GM21576 (cell line): Measurements from ENCODE around the gene SLC17A6.
A peak's percentile ranks its signal among the peaks of the same experiment; 100 is the strongest.

Experiments used
- ATAC-seq: cut with Tn5 transposase; IDR thresholded peaks from one replicate; pipeline ENCODE4 v1.9.1; 2021; ENCODE audit warnings: mild to moderate bottlenecking, moderate library complexity; ENCODE audit not compliant: unreplicated experiment

SLC17A6 gene

DNA sequence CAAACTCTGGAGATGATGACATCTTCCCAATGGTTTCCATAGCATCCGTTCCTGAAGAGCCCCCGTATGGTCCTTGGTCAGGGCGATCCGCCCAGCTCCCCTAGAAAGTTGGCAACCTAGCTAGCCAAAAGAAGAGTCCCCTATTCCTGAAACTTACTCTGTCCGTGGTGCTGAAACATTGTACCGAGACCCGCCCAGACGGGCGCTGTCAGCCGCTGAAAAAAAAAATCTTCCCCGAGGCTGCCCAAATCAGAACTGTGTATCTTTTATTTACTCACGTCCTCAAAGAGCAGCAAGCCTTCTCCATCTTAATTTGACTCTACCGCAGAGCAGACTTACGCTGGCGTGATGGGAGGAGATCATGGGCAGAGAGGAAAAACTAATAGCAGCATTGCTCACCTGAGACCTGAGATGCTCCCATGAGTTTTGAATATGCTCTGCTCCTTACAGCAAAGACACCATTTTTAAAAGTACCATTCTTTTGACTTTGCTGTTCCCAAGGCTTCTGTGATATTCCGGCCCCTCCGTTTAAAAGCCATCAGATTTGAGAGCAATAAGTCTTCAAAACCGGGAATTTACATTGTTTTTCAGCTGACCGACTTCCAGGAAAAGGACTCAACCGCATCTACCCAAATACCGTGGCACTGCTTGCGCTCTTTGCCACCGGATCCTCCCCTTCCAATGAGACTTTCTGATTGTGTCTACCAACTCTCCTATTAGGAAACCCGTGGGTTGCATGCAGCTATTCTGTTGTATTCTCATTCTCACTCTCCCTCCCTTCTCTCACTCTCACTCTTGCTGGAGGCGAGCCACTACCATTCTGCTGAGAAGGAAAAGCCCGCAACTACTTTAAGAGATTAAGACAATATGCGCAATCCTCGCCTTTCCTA, at the start of gene SLC17A6:
Gene SLC17A6 (plus strand): TSS at position 786 of the 890 bp plus-strand sequence. CDS start 153 bp downstream, outside the sequence.
- ATAC-seq = no peak

DNA sequence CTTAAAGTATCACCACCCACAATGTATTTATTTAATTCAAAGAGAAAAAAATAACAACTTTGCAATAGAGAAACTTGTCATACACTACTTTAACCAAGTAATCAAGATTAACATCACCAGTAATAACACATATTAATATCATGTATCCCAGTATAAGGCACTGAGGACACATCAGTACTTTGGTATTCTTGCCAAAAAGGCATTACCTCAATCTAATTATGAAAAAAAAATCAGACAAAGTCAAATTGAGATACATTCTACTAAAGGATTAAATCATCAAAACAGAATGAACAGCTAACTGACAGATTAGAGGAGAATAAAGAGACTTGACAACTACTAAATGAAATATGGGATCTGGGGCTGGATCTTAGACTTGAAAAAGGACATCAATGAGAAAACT, 35.8 kb upstream of the SLC17A6 start:
- no peak for ATAC-seq

DNA sequence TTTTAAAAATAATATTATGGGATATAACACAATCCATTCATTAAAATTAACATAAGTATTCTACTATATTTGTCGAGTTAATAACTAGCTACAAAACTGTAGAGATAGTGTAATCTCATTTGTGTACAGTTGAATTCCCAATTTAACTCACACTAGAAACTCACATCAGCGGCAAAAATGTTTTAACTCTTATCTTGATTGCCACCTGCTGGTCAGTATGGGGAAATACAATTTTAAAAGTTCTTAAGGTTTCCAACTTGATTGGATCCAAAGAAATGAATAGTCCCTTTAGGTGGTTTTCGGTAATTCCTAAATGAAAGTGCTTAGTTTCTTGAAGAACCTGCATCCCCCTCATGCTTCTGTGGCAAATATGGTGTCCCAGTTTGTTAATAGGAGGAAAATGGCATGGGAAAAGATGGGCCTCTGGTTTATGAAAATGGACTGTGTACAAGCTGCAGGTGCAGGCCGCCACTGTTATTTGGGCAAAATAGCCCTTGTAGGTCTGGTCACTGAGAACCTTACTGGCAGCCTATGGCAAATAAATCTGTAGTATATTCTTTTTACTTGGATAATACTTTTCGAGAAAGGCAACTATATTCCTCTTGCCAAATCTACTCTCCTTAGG, 33.7 kb upstream of the SLC17A6 start:
- peak; percentile 67 for ATAC-seq

DNA sequence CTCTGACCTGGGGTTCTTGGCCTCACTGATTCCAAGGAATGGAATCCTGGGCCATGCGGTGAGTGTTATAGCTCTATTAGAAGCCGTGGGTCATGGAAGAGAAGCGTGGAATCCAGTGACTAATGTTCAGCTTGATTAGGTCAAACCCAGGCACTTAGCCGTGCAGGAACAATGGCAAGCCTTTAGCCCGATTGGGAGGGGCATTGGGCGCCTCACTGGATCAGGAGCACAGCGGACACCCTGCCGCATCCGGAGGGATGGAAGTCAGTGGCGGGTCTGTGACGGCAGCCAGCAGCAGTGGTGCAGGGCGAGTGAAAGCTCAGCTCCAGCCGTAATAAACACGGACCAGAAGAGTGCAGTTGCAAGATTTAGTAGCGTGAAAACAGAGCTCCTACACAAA, 20.5 kb upstream of the SLC17A6 start:
- ATAC-seq = no peak

DNA sequence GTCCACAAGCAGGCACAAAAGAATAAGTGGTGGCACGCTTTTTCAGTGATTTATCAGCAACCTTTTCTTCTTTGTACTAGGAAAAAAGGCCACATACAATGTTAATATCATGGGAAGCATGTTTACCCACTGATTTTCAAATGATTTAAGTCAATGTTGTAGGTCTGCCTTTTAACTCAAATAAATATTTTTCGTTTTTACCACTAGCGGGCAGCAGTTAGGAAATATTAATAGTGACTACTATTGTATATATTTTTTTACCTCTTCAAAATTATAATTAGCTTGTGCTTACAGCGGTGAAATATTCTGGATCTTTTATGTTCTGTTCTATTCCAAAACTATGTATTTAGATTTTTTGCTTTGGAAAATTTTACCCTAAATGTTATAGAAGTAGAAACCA, 6.4 kb upstream of the SLC17A6 start:
- no peak for ATAC-seq

DNA sequence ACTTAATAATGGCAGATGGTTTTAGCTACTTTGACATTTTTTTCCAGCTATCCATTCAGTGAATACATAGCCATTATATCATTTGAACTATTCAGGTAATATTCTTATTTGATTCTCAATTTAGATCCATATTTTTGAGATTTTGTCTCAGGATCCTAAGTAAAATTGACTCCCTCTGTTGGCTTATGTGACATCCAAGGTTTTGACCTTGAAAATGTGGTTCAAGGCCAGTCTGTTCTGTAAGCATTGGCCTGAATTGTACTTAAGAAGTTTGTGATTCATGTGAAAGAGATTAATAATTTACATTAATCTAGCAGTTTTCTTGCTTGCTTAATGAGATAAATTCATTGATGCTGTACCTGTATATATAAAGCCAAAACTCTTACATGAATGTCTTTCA, 1.6 kb upstream of the SLC17A6 start:
- no peak for ATAC-seq

DNA sequence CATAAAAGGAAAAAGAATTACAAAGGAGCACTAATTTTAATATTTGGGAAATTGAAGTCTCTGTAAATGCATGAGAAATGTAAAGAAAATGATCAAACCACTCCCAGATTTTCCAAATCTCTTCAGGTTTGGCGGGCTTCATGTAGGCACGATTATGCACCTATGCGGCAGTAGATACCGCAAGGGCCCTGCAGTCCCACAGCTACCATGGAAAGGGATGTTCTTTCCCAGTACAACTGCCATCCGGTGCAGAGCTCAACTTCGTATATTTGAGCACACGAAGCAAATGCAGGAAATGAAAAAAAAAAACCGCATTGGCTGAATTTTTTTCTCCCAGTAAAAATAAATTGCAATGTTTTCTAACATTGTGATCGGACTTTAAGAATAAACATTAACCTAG, 1.4 kb downstream of the SLC17A6 start:
- ATAC-seq = no peak

DNA sequence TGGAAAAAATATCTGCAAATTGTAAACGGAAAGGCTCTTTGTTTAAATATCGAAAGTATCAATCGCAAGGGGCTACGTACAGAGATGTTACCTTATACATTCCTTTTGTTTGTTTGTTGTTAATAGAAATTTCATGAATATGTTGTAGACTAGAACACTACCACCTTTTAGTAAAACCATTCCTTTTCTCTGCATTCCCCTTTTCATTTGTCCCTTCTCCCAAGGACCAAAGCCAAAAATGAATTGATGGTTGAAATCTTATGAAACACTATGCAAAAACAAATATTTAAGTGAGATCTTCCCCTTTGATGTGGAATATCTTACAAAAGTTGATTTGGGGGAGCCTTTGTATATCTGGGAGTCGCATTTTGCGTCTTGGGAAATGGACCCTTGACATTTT, 2.1 kb downstream of the SLC17A6 start:
- ATAC-seq = no peak

DNA sequence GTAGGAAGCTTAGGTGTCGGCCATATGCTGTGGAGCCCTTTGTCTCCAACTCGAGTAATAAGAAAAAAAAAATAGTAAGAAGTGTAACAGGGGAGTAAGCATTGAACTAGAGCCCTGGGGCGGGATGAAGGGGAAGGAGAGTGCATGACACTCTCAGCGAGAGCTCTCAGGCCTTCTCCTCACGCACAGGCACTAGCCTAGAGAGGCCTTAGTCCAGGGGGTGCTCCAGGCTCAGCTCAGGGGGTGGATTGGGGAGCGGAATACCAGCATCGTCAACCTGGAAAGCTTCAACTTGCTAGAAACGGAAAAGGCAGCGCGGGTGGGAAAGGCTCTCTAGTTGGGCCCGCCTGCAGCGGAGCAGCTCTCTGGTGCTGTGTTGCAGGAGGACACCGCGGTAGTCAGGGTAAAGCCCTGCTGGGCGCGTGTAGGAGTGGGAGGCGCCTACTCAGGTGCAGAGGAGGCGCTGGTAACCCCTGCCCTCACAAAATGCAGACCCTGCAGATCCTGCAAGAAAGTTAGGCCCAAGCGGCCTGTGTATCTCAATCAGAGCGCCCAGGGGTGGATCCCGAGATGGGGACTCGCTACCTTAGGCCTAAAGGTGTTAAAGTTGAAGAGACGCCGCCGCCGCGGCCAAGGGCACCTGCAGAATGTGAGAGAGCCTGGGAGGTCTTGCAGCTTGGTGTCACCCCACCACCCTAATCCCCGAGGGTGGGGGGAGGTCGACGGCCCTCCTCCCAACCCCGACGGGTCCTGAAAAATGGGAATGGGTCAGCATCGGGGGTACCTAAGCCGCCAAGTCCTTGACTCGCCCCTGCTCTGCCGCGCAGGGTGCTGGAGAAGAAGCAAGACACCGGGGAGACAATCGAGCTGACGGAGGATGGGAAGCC, 2.8 kb downstream of the SLC17A6 start:
- no peak for ATAC-seq

DNA sequence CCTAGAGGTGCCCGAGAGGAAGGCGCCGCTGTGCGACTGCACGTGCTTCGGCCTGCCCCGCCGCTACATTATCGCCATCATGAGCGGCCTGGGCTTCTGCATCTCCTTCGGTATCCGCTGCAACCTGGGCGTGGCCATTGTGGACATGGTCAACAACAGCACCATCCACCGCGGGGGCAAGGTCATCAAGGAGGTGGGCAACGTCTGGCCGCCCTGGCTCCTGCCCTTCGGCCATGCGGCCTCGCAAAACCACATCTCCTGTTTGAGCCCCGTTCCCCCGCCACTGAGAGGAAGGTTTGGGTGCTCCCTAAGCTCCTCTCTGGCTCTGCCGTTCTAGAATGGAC, 3.4 kb downstream of the SLC17A6 start:
- ATAC-seq = no peak

DNA sequence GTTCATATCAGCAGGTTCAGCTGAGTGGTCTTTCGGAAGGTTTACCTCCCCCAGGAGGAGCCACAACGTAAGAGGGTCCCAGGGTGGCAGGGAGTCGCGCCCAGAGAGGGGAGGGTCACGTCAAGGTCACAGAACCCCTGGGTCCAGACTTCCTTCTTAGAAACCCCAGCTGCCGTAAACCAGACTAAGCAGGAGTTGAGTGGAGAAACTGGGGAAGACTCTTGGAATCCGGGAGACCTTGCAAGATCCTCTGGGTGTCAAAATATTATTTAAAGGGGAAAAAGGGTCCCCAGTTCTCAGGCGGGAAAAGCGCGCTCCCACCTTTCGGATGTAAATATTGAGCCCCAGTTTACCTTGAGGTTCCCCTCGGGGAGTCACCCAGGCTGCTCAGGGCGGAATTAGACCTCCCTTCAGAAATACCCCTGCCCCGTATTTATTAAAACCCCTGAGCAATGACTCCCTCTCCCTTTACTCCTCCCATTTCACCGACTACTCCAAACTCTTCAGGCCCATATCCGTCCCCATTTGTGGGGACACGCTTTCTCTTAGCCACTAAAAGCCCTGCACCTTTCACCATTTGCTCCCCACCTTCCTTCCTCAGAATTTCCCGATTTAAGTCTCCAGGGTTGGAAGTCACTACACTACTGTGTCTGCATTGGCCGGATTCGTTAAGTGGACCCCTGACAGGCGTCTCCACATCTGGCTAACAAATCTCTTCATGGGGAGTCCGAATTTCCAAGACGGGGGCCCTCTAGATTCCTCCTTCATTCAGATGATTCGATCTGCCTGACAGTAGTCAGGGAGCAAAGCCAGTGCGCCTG, 4.2 kb downstream of the SLC17A6 start:
- no peak for ATAC-seq

DNA sequence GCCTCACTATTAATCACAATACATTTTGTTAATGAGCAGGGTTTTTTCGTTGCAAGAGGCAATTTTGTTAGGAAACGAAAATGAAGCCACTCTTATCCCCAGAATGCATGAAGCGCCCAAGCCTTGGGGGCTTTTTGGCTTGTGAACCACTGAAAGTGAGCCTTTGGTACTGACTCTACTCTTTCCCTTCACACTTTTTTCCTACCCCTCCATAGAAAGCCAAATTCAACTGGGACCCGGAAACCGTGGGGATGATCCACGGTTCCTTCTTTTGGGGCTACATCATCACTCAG, 4.8 kb downstream of the SLC17A6 start:
- ATAC-seq = no peak

DNA sequence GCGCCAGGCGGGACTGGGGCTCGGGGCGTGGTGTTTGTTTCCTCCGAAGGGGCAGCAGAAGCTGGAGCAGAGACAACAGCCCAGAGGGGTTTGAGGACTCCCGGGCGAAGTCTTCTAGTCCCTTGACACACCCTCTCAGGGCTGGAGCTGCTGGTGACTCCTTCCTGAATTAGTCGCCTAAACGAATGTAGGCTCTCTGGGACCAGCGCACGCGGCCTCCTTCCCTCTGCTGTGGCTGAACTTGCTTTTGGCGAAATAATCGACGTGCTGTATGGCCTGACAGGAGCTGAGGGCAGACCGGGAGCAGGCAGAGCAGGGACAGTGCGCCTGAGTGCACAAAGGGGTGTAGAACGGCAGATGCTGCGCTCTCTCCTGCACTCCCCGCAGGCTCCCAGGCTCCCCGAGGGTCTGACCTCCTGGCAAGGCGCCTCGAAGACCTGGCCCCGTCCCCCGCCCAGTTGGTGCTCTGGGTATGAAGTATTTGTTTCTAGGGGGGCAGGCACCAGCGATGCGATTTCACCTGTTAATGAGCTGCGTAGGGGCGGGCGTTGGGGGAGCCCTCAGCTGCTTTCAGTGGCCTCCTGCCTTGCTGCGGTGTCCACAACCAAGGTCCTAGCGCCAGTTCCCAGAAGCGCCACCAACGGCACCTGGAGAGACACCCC, 5.3 kb downstream of the SLC17A6 start:
- no peak for ATAC-seq

DNA sequence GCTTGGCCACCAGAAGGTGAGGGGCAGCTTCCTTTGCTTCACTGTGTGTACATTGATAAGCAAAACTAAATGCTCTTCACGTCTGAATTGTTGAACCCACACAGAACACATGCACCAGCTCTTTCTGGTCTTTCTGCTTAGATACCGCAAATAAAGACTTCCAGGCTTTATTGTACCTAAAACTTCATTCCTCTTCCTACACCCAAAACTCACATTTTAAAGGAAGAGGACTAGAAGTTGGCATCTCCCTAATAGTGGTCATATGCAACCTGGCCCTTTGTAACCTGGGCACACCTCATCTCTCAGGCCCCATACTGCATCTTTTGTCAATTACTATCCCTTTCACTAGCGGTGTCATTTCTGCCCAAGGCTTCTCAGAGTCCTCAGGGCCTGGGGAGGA, 5.9 kb downstream of the SLC17A6 start:
- no peak for ATAC-seq

DNA sequence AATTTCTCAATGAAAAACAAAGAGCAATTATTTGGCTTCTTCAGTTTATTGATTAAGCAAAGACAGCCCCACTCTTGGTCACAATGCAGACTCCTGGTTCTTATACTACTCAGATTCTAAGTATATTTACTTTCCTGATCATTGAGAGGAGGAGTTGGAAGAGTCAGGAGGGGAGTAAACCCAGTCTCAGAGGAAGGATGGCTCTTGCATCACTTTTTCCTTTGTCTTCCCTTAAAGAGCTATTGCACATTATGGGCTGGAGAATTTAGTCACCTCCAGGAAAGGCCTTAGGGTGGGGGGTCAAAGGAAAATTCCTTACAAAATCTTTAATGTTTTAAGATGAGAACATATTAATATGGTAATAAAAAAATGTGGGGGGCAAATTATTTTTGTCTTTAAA, 8.1 kb downstream of the SLC17A6 start:
- ATAC-seq = no peak

DNA sequence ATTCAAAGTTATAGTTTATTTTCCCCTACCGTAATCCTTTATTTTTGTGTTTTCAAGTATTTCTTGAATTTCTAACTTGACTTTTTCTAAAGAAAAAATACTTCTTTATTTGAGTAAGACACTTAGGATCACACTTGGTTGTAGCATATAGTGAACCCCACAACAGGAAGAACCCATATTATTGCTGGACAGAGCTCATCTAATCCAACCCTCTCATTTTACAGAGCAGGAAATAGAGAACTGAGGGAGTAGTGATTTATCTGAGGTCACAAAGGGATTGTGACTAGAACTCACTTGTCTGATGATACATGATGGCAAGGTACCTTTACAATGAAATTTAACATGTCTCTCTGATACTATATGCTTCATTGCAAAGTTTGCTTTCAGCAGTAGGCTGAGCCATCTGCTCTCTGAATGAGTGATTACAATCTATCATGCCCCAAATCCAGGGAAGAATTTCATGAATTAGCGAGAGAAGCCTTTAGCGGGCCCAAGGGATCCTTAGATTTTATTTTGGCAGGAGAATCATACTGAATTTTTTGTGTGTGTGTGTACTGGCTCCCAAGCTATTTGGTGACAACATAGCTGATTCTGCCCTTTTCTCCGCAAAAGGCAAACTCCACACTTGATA, 9.8 kb downstream of the SLC17A6 start:
- no peak for ATAC-seq

DNA sequence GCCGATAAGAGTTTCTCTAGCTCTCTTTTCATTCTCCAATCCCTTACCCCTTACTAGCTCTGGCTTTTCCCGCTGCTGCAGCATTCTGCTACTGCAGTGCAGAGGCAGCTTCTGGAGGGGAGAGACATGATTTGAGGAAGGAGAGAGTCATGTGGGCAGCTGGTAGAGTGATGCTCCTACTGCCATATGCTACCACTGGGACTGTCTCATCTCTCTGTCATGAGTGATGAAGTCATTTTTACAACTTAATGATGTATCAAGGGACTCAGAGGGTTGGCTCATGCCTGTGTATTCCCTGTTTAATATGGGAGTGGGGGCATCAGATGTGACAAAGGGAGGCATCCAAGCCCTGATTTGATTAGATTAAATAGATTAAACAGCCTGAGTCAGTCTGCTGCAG, 11.3 kb downstream of the SLC17A6 start:
- ATAC-seq = no peak

DNA sequence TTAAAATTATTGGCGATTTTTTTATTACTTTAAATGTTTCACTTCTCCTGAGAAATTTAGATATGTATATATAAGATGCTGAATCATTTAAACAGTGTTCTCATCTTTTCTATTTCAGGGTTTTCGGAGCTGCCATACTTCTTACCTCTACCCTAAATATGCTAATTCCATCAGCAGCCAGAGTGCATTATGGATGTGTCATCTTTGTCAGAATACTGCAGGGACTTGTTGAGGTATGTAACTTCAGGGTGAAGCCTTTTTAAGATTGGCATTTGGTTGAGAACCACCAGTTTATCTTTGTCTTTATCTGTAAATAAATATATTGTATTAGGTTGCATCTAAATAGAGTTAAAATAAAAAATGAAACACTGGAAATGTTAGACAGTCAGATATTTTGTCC, 21.1 kb downstream of the SLC17A6 start:
- no peak for ATAC-seq

DNA sequence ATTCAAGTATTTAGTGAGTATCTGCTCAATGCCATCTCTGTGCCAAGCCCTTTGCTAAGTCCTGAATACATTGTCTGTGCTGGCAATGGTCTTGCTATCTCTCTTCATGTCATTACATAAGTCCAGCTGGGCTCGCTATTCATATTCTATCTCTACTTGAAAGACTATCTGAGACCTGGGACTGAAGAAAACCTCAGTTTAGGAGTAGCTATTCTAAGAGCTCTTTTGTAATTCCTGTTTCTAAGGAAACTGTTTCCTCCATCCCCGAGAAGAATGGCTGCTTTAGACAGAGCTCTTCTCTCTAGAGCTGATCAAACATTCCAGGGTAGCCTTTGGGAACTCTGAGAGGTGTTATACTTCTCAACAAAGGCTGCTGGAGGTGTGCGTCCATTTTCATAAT, 33.0 kb downstream of the SLC17A6 start:
- ATAC-seq = no peak

DNA sequence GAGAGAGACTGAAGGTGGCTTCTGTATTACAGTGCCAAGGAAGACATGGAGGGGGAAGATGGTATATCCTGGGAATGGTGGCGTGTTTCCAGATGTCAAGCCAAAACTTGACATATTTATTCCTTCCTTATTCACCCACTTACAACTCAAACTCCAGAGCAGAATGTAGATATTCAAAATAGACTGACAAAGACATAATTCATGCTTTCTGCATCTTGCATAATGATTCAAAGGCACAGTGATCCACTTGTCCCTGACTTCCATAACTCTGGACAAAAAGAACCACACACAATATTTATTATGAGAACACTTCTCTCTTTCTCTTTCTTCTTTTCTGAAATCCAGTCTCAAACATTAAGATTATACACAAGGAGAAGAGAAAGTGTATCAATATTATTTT, 48.9 kb downstream of the SLC17A6 start:
- ATAC-seq = no peak
